Liver (tissue), 9 donors: ENCODE measurements around the gene TEC. TPM values are rescaled to one million over a fixed set of nuclear protein-coding genes. Genes with fewer than 3 reads are reported as not detected.

Experiments
- DNase-seq: peaks from one replicate; pipeline ENCODE4 v3.0.0-alpha.2; 2017; ENCODE audit warnings: low spot score
- H3K27ac ChIP-seq, 2 donors: one replicate each; pipeline ENCODE4 v1.7.0; 2013; ENCODE audit warnings: inconsistent platforms in 2 of 2, low read length in 2 of 2, control low read depth in 1 of 2, low read depth in 1 of 2, mild to moderate bottlenecking in 1 of 2
- H3K27me3 ChIP-seq, 4 donors: one replicate each; pipeline versions ENCODE4 v1.6.1 to v1.7.0; 2013; ENCODE audit warnings: low read length in 3 of 4, inconsistent platforms in 1 of 4, mild to moderate bottlenecking in 1 of 4, moderate library complexity in 1 of 4; ENCODE audit not compliant: control insufficient read depth in 4 of 4, insufficient read depth in 4 of 4
- H3K36me3 ChIP-seq, 4 donors: one replicate each; pipeline versions ENCODE4 v1.6.1 to v1.7.0; 2013; ENCODE audit warnings: low read length in 3 of 4, mild to moderate bottlenecking in 3 of 4, low read depth in 1 of 4, moderate library complexity in 1 of 4; ENCODE audit not compliant: control insufficient read depth in 4 of 4, insufficient read depth in 3 of 4
- H3K4me1 ChIP-seq, 4 donors: one replicate each; pipeline versions ENCODE4 v1.6.1 to v1.7.0; 2013; ENCODE audit warnings: low read length in 3 of 4, mild to moderate bottlenecking in 3 of 4, moderate library complexity in 1 of 4; ENCODE audit not compliant: control insufficient read depth in 4 of 4, insufficient read depth in 4 of 4
- H3K4me3 ChIP-seq, 3 donors: one replicate each; pipeline versions ENCODE4 v1.6.1 to v1.7.0; 2013; ENCODE audit warnings: low read length in 3 of 3, control low read depth in 1 of 3, low read depth in 1 of 3, mild to moderate bottlenecking in 1 of 3
- H3K9ac ChIP-seq, 2 donors: one replicate each; pipeline ENCODE4 v1.7.0; 2013; ENCODE audit warnings: low read length in 2 of 2, mild to moderate bottlenecking in 2 of 2, moderate library complexity in 2 of 2, control low read depth in 1 of 2, low read depth in 1 of 2
- H3K9me3 ChIP-seq, 4 donors: one replicate each; pipeline versions ENCODE4 v1.6.1 to v1.7.0; 2013; ENCODE audit warnings: low read length in 3 of 4; ENCODE audit not compliant: control insufficient read depth in 4 of 4
- EGR1 ChIP-seq, 2 donors: IDR thresholded peaks; 2 replicates each; pipeline ENCODE4 v1.6.1; 2016 to 2018; ENCODE audit warnings: antibody characterized with exemption in 2 of 2, low read depth in 2 of 2
- FOXA1 ChIP-seq: IDR thresholded peaks from 2 replicates; pipeline ENCODE4 v1.6.1; 2016; ENCODE audit warnings: antibody characterized with exemption
- FOXA2 ChIP-seq: IDR thresholded peaks from 2 replicates; pipeline ENCODE4 v1.6.1; 2016; ENCODE audit warnings: antibody characterized with exemption
- GABPA ChIP-seq, 2 donors: IDR thresholded peaks in 1 of 2; conservative IDR thresholded peaks in 1 of 2; 2 replicates each; pipeline ENCODE4 v1.6.1; 2016; ENCODE audit warnings: antibody characterized with exemption in 2 of 2, mild to moderate bottlenecking in 1 of 2, moderate library complexity in 1 of 2
- HNF4A ChIP-seq, 2 donors: conservative IDR thresholded peaks; 2 replicates each; pipeline ENCODE4 v1.6.1; 2016; ENCODE audit warnings: antibody characterized with exemption in 2 of 2, mild to moderate bottlenecking in 2 of 2
- HNF4G ChIP-seq: IDR thresholded peaks from 2 replicates; pipeline ENCODE4 v1.6.1; 2016; ENCODE audit warnings: antibody characterized with exemption
- JUND ChIP-seq, 2 donors: IDR thresholded peaks; 2 replicates each; pipeline ENCODE4 v1.6.1; 2016; ENCODE audit warnings: antibody characterized with exemption in 2 of 2
- NR2F2 ChIP-seq: IDR thresholded peaks from 2 replicates; pipeline ENCODE4 v1.6.1; 2016; ENCODE audit warnings: antibody characterized with exemption
- RAD21 ChIP-seq, 2 donors: IDR thresholded peaks; 2 replicates each; pipeline ENCODE4 v1.6.1; 2016; ENCODE audit warnings: antibody characterized with exemption in 2 of 2, mild to moderate bottlenecking in 2 of 2
- RXRA ChIP-seq, 2 donors: IDR thresholded peaks; 2 replicates each; pipeline ENCODE4 v1.6.1; 2017 to 2018; ENCODE audit warnings: antibody characterized with exemption in 2 of 2, mild to moderate bottlenecking in 1 of 2
- SP1 ChIP-seq: IDR thresholded peaks from 2 replicates; pipeline ENCODE4 v1.6.1; 2018; ENCODE audit warnings: antibody characterized with exemption, mild to moderate bottlenecking
- TAF1 ChIP-seq: conservative IDR thresholded peaks from 2 replicates; pipeline ENCODE4 v1.6.1; 2016; ENCODE audit warnings: antibody characterized with exemption, mild to moderate bottlenecking
- YY1 ChIP-seq: IDR thresholded peaks from 2 replicates; pipeline ENCODE4 v1.6.1; 2016; ENCODE audit warnings: antibody characterized with exemption, mild to moderate bottlenecking
- WGBS: extraction: QIAGEN DNeasy Blood & Tissue Kit; methylation state at CpG from one replicate; pipeline ENCODE4 v1.1.7; 2013; 5-methylcytosine and 5-hydroxymethylcytosine counted together
- polyA plus RNA-seq, 2 donors: library from polyadenylated mRNA; stranded (reverse) in 1 of 2; unstranded in 1 of 2; fragments of 200-250 nt in 1 of 2; fragments of >200 nt in 1 of 2; fragmentation: Nextera tagmentation in 1 of 2; extraction: Ambion mirVana in 1 of 2; gene quantifications; one replicate each; pipeline versions ENCODE4 v1.2.1 to v1.2.3, GENCODE V29; 2013 to 2015
- total RNA-seq, 2 donors: library from RNA; depleted of rRNA; stranded (reverse); fragments of >200 nt; gene quantifications; one replicate each; pipeline ENCODE4 v1.2.3, GENCODE V29; 2014
- TF ChIP-seq, protein P1 (sequence below): IDR thresholded peaks from 2 replicates; pipeline ENCODE4 v1.6.1; 2016; ENCODE audit warnings: antibody characterized with exemption, mild to moderate bottlenecking
- TF ChIP-seq, protein P2 (sequence below): IDR thresholded peaks from 2 replicates; pipeline ENCODE4 v1.6.1; 2016; ENCODE audit warnings: antibody characterized with exemption
- TF ChIP-seq, protein P3 (sequence below): IDR thresholded peaks from 2 replicates; pipeline ENCODE4 v1.6.1; 2016; ENCODE audit warnings: antibody characterized with exemption
- TF ChIP-seq, protein P4 (sequence below): fragments of 150-350 bp; IDR thresholded peaks from 2 replicates; pipeline ENCODE4 v1.5.1; 2017; ENCODE audit warnings: improper control_type of control experiment, low read depth, low read length; ENCODE audit not compliant: missing input control
- TF ChIP-seq, protein P5 (sequence below): IDR thresholded peaks from 2 replicates; pipeline ENCODE4 v1.6.1; 2016; ENCODE audit warnings: antibody characterized with exemption
- donor health status: healthy.
- donor health status: healthy.
- donor health status: healthy.
- donor health status: healthy.
- donor health status: healthy.

Gene TEC
- total and polyA plus RNA-seq, 4 donors, result 1.1 to 4.7 (median 2.0) TPM

DNA sequence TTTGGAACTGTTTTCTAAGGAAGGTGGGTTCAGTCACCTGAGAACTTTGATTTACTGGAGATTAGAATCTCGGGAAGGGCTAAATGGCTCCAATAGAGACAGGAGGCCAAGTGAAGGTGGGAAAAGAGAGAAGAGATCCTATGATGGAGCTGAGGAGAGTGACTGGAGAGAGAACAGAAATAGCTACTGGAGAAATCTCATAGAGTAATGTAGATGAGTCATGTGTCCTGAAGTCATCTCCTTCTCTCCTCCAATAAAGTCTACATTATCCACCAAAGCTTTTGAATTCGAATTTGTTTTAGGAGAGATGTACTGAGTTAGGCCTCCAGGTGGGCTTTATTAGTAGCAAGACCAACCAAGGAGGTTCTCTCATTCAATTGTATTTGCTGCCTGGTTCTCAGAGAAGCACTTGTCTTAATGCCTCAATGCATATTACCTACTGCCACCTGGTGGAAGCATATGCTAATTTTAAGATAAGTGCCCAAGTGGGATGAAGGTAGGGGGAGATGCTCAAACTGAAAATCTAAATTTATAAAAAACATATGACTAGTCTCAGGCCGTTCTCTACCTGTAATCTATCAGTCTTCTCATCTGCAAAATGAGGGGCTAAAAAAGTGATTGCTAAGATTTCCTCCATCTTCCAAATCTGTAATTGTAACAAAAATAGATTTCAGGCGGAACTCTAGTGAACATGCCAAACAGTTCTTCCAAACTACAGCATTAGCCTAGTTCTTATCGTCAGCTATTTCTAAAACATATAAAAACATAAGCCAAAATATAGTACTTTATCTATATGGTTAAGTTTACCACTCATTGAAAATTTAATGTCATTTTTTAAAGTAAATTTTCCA, 160.0 kb downstream of the TEC start:
- Histone ChIP-seq H3K27ac (no peak overlapping the region), H3K9me3 (no peaks in the 10 kb centered on the region), H3K4me1 (peaks cover 0 to 14% (median 9%) of the 10 kb centered on the region in 4 donors), H3K9ac (no peak overlapping the region), H3K4me3 (no peak overlapping the region), H3K36me3 (no peaks in the 10 kb centered on the region), H3K27me3 (no peaks in the 10 kb centered on the region)
- DNase-seq, result no peak
- no peak for TF ChIP-seq NR2F2
- TF ChIP-seq FOXA2, result no peak
- no peak for TF ChIP-seq HNF4G
- peak; percentile 75 to 82 for TF ChIP-seq RAD21 (IDR thresholded peaks at IDR 0.05)
- TF ChIP-seq, protein P1, sequence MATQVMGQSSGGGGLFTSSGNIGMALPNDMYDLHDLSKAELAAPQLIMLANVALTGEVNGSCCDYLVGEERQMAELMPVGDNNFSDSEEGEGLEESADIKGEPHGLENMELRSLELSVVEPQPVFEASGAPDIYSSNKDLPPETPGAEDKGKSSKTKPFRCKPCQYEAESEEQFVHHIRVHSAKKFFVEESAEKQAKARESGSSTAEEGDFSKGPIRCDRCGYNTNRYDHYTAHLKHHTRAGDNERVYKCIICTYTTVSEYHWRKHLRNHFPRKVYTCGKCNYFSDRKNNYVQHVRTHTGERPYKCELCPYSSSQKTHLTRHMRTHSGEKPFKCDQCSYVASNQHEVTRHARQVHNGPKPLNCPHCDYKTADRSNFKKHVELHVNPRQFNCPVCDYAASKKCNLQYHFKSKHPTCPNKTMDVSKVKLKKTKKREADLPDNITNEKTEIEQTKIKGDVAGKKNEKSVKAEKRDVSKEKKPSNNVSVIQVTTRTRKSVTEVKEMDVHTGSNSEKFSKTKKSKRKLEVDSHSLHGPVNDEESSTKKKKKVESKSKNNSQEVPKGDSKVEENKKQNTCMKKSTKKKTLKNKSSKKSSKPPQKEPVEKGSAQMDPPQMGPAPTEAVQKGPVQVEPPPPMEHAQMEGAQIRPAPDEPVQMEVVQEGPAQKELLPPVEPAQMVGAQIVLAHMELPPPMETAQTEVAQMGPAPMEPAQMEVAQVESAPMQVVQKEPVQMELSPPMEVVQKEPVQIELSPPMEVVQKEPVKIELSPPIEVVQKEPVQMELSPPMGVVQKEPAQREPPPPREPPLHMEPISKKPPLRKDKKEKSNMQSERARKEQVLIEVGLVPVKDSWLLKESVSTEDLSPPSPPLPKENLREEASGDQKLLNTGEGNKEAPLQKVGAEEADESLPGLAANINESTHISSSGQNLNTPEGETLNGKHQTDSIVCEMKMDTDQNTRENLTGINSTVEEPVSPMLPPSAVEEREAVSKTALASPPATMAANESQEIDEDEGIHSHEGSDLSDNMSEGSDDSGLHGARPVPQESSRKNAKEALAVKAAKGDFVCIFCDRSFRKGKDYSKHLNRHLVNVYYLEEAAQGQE, result no peak
- TF ChIP-seq RXRA (IDR thresholded peaks at IDR 0.05), result peak in 1 of 2 donors; percentile 8
- TF ChIP-seq HNF4A (conservative IDR thresholded peaks at IDR 0.05), result peak in 1 of 2 donors; percentile 8
- TF ChIP-seq, protein P2, sequence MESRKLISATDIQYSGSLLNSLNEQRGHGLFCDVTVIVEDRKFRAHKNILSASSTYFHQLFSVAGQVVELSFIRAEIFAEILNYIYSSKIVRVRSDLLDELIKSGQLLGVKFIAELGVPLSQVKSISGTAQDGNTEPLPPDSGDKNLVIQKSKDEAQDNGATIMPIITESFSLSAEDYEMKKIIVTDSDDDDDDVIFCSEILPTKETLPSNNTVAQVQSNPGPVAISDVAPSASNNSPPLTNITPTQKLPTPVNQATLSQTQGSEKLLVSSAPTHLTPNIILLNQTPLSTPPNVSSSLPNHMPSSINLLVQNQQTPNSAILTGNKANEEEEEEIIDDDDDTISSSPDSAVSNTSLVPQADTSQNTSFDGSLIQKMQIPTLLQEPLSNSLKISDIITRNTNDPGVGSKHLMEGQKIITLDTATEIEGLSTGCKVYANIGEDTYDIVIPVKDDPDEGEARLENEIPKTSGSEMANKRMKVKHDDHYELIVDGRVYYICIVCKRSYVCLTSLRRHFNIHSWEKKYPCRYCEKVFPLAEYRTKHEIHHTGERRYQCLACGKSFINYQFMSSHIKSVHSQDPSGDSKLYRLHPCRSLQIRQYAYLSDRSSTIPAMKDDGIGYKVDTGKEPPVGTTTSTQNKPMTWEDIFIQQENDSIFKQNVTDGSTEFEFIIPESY, result no peak
- TF ChIP-seq SP1, result no peak
- TF ChIP-seq, protein P3, sequence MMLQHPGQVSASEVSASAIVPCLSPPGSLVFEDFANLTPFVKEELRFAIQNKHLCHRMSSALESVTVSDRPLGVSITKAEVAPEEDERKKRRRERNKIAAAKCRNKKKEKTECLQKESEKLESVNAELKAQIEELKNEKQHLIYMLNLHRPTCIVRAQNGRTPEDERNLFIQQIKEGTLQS, result no peak
- no peak for TF ChIP-seq GABPA (IDR thresholded peaks at IDR 0.05 in 1 of 2, conservative IDR thresholded peaks at IDR 0.05 in 1 of 2)
- TF ChIP-seq, protein P4, sequence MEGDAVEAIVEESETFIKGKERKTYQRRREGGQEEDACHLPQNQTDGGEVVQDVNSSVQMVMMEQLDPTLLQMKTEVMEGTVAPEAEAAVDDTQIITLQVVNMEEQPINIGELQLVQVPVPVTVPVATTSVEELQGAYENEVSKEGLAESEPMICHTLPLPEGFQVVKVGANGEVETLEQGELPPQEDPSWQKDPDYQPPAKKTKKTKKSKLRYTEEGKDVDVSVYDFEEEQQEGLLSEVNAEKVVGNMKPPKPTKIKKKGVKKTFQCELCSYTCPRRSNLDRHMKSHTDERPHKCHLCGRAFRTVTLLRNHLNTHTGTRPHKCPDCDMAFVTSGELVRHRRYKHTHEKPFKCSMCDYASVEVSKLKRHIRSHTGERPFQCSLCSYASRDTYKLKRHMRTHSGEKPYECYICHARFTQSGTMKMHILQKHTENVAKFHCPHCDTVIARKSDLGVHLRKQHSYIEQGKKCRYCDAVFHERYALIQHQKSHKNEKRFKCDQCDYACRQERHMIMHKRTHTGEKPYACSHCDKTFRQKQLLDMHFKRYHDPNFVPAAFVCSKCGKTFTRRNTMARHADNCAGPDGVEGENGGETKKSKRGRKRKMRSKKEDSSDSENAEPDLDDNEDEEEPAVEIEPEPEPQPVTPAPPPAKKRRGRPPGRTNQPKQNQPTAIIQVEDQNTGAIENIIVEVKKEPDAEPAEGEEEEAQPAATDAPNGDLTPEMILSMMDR, result peak; percentile 39
- TF ChIP-seq EGR1 (IDR thresholded peaks at IDR 0.05; ENCODE audit: low read depth in 2 of 2), result no peak
- TF ChIP-seq YY1, result no peak
- TF ChIP-seq FOXA1, result no peak
- TF ChIP-seq JUND (IDR thresholded peaks at IDR 0.05), result peak in 1 of 2 donors; percentile 8
- TF ChIP-seq, protein P5, sequence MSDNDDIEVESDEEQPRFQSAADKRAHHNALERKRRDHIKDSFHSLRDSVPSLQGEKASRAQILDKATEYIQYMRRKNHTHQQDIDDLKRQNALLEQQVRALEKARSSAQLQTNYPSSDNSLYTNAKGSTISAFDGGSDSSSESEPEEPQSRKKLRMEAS, result no peak
- no peak for TF ChIP-seq TAF1
- 56% methylated on average over 5 of the region's 5 CpGs for WGBS
